GM20000 (cell line): ENCODE data around the gene ANAPC10.

Source experiments
- DNase-seq: peaks from one replicate; pipeline ENCODE4 v3.0.0; 2012; ENCODE audit warnings: low spot score
- CTCF ChIP-seq: IDR thresholded peaks from 2 replicates; pipeline ENCODE4 v1.5.1; 2012; ENCODE audit warnings: mild to moderate bottlenecking, control low read depth; ENCODE audit errors: extremely low read depth, missing control alignments

ANAPC10 gene

GRCh38 chr4:145097821-145098674 lies at the start of gene ANAPC10, which contains the start of gene ABCE1:
Gene ANAPC10, minus strand, starts transcription at chr4:145098196. Its CDS starts 2,097 bp downstream, at chr4:145096099.
Gene ABCE1, plus strand, starts transcription at chr4:145098311. Its CDS starts 6,102 bp downstream, at chr4:145104413.
- DNase-seq = peak; percentile 89
- TF ChIP-seq CTCF = no peak

- peak; percentile 8 for DNase-seq
Measured at GRCh38 chr4:145136219-145136618, 38.2 kb upstream of the ANAPC10 start.

GRCh38 chr4:145132511-145133098 lies 34.6 kb upstream of the ANAPC10 start:
- TF ChIP-seq CTCF = no peak
- DNase-seq = peak; percentile 39

- no peak for TF ChIP-seq CTCF
Measured at GRCh38 chr4:145131848-145132247, 33.9 kb upstream of the ANAPC10 start.

GRCh38 chr4:145130788-145131399 lies 32.9 kb upstream of the ANAPC10 start:
- DNase-seq = no peak
- TF ChIP-seq CTCF = no peak

More at GRCh38 chr4:145131848-145132247, 33.9 kb upstream of the ANAPC10 start:
- no peak for DNase-seq

GRCh38 chr4:145130130-145130529 lies 32.1 kb upstream of the ANAPC10 start:
- no peak for DNase-seq
- no peak for TF ChIP-seq CTCF

- no peak for TF ChIP-seq CTCF
- DNase-seq = no peak
Measured at GRCh38 chr4:145125396-145125795, 27.4 kb upstream of the ANAPC10 start.
